Upper lobe of right lung (tissue), 1 donor: ENCODE data around the gene MPRIP. TPM values are rescaled to one million over a fixed set of nuclear protein-coding genes. Genes with fewer than 3 reads are reported as not detected.

Experiments
- ATAC-seq: fragments of 200-7000 bp; cut with Tn5 transposase; one replicate; pipeline ENCODE4 v1.9.1; 2020; ENCODE audit warnings: mild to moderate bottlenecking, moderate library complexity
- DNase-seq: peaks from one replicate; pipeline ENCODE4 v3.0.0-alpha.2; 2020
- H3K27ac ChIP-seq: fragments of 200-600 bp; one replicate; pipeline ENCODE4 v1.8.0; 2022
- H3K27me3 ChIP-seq: fragments of 200-600 bp; one replicate; pipeline ENCODE4 v1.8.0; 2022; ENCODE audit warnings: mild to moderate bottlenecking
- H3K36me3 ChIP-seq: fragments of 200-600 bp; one replicate; pipeline ENCODE4 v1.8.0; 2022
- H3K4me1 ChIP-seq: fragments of 200-600 bp; one replicate; pipeline ENCODE4 v1.8.0; 2022
- H3K4me3 ChIP-seq: fragments of 200-600 bp; one replicate; pipeline ENCODE4 v1.8.0; 2022; ENCODE audit warnings: mild to moderate bottlenecking
- H3K9me3 ChIP-seq: fragments of 200-600 bp; one replicate; pipeline ENCODE4 v1.8.0; 2022
- intact Hi-C: fragments of 100-400 bp; cut with DNase I; formaldehyde crosslinking; loops from one replicate; pipeline ENCODE4 v1.11.0; 2022
- total RNA-seq: library from RNA; stranded (reverse); fragmentation: NEBNext Ultra II Directional; extraction: Animal tissue kit (Norgen Biotek cat#: 25700); gene quantifications from one replicate; pipeline ENCODE4 v1.2.1, GENCODE V29; 2021
- TF ChIP-seq, protein P1 (sequence below): fragments of 200-600 bp; IDR thresholded peaks from one replicate; pipeline ENCODE4 v1.8.0; 2022; ENCODE audit warnings: antibody characterized with exemption
- donor health status: DM: no; HTN: yes; CAD: no; lungs with severe emphysema.

Gene MPRIP
- total RNA-seq, 1 donor from 2014 or later = 333 TPM

DNA sequence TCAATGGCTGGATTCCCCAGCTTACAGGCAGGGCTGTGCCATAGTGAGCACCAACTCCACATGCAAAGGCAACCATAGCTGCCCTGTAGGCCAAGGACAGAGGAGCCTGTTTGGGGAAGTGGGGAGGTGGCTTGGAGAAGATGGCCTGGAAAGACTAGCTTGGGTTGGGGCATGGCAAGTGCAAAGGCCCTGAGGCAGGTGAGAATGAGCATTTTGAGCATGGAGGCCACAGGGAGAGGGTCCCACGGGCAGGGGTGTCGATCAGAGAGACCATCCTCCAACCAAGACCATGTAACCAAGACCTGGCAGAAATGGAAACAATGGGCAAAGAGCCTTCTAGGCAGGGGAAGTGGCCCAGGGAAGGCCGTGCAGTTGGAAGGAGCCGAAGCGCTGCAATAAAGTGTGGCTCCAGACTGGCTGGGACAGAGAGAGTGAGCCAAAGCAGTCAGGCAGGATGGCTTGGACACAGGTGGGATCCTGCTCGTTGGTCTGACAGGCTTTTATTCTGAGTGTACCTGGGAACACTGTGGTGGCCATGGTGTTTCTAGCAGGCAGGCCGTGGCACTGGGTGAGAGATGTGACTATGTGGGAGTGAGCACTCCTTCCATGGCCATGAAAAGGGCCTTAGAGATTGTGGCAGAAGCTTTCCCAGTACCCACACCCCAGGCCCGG lies 24.8 kb upstream of the MPRIP start:
- no peak for ATAC-seq
- DNase-seq = no peak
- Histone ChIP-seq H3K36me3 (no peaks in the 10 kb centered on the region), H3K4me1 (peaks cover 27% of the 10 kb centered on the region), H3K27me3 (no peaks in the 10 kb centered on the region), H3K9me3 (no peaks in the 10 kb centered on the region), H3K27ac (peak overlapping the region; percentile 70), H3K4me3 (no peak overlapping the region)
- intact Hi-C loops = no loop called here
- TF ChIP-seq, protein P1, sequence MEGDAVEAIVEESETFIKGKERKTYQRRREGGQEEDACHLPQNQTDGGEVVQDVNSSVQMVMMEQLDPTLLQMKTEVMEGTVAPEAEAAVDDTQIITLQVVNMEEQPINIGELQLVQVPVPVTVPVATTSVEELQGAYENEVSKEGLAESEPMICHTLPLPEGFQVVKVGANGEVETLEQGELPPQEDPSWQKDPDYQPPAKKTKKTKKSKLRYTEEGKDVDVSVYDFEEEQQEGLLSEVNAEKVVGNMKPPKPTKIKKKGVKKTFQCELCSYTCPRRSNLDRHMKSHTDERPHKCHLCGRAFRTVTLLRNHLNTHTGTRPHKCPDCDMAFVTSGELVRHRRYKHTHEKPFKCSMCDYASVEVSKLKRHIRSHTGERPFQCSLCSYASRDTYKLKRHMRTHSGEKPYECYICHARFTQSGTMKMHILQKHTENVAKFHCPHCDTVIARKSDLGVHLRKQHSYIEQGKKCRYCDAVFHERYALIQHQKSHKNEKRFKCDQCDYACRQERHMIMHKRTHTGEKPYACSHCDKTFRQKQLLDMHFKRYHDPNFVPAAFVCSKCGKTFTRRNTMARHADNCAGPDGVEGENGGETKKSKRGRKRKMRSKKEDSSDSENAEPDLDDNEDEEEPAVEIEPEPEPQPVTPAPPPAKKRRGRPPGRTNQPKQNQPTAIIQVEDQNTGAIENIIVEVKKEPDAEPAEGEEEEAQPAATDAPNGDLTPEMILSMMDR = no peak

DNA sequence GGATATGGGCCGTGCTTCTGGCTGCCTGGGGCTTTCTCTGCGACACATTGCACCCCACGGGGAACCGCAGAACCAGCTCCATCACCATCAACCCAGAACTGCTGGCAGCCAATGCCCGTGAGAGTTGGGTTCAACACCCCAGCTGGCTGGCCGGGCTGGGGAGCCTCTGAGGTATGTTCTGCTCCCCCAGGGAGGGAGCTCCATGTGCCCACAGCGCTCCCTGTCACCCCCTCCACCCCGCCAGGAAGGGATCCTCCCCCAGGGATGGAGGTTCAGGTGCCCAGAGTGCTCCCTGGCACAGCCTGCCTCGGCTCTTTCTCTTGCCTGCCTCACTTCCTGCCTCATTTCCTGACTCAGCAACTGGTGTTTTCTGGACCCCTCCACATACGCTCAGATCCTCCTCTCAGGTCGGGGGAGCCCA lies 24.2 kb upstream of the MPRIP start:
- TF ChIP-seq, protein P1 = no peak
- Histone ChIP-seq H3K9me3 (no peaks in the 10 kb centered on the region), H3K36me3 (no peaks in the 10 kb centered on the region), H3K4me3 (no peak overlapping the region), H3K27me3 (no peaks in the 10 kb centered on the region), H3K4me1 (peaks cover 27% of the 10 kb centered on the region), H3K27ac (peak overlapping the region; percentile 70)
- peak; percentile 67 for DNase-seq
- intact Hi-C loops = no loop called here
- ATAC-seq = no peak

- TF ChIP-seq, protein P1 = no peak
- Histone ChIP-seq H3K4me1 (peaks cover 27% of the 10 kb centered on the region), H3K4me3 (no peak overlapping the region), H3K27ac (peak overlapping the region; percentile 70), H3K27me3 (no peaks in the 10 kb centered on the region), H3K9me3 (no peaks in the 10 kb centered on the region), H3K36me3 (no peaks in the 10 kb centered on the region)
- intact Hi-C loops = no loop called here
- peak; percentile 90 for DNase-seq
- peak; percentile 86 for ATAC-seq
These were observed 23.4 kb upstream of the MPRIP start for GRCh38 chr17:17018612-17019429.

DNA sequence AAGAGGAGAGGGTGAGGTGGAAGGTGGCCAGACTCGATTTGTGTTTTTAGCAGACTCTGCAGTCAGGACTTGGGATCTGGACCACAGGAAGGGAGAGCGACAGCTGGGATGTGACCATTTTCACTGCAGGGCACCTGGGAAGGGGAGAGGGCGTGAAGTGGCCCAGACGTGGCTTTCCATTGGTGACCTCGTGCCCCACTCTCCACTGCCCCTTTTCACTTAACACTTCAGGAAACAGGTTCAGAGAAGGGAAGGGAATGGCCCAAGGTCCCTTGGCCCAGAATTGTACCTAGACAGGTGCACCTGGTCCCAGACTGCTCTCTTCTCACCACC lies 22.9 kb upstream of the MPRIP start:
- Histone ChIP-seq H3K9me3 (no peaks in the 10 kb centered on the region), H3K27me3 (no peaks in the 10 kb centered on the region), H3K4me1 (peaks cover 27% of the 10 kb centered on the region), H3K4me3 (no peak overlapping the region), H3K36me3 (no peaks in the 10 kb centered on the region), H3K27ac (peak overlapping the region; percentile 70)
- ATAC-seq (no peak), DNase-seq (no peak)
- TF ChIP-seq, protein P1 = no peak
- intact Hi-C loops = no loop called here

- no peak for ATAC-seq
- DNase-seq = peak; percentile 59
- no peak overlapping the region for H3K27ac ChIP-seq
These were observed 22.3 kb upstream of the MPRIP start for GRCh38 chr17:17019891-17020456.

More at GRCh38 chr17:17019891-17020456, 22.3 kb upstream of the MPRIP start:
- Histone ChIP-seq H3K4me3 (no peak overlapping the region), H3K4me1 (peaks cover 27% of the 10 kb centered on the region), H3K36me3 (no peaks in the 10 kb centered on the region), H3K27me3 (no peaks in the 10 kb centered on the region), H3K9me3 (no peaks in the 10 kb centered on the region)
- TF ChIP-seq, protein P1 = no peak
- intact Hi-C loops = no loop called here
